PC-3 (cell line): Measurements from ENCODE around the gene CCDC126. TPM values are rescaled to one million over a fixed set of nuclear protein-coding genes. Genes with fewer than 3 reads are reported as not detected.

ENCODE experiments used
- ATAC-seq: fragments of 200-7000 bp; cut with Tn5 transposase; 2 replicates; pipeline ENCODE4 v1.9.1; 2020; ENCODE audit warnings: mild to moderate bottlenecking, moderate library complexity
- BruUV-seq: library from RNA; stranded (reverse); fragments of 400-500 nt; replicated peaks from 2 replicates; lab custom pipeline; 2021; lab: Mats Ljungman, UMichigan
- CTCF ChIA-PET: fragments of 300-600 bp; sonication (Branson Sonifier 250); formaldehyde crosslinking; loops from one replicate; lab custom pipeline; 2022; ENCODE audit warnings: antibody characterized with exemption; lab: Charles Lee
- POLR2A ChIA-PET: fragments of 300-600 bp; sonication (Branson Sonifier 250); formaldehyde crosslinking; loops from one replicate; lab custom pipeline; 2022; ENCODE audit warnings: antibody characterized with exemption; ENCODE audit not compliant: unreplicated experiment; lab: Charles Lee
- DNase-seq: peaks from one replicate; pipeline ENCODE4 v3.0.0-alpha.2; 2015
- H2AFZ ChIP-seq: fragments of 300-600 bp; sonication (generic); 2 replicates; pipeline ENCODE4 v1.6.0; 2016; ENCODE audit warnings: antibody characterized with exemption, low read length
- H3F3A ChIP-seq: fragments of 300-600 bp; sonication (generic); one replicate; pipeline ENCODE4 v1.6.0; 2017; ENCODE audit warnings: antibody characterized with exemption, low read length, control low read depth, mild to moderate bottlenecking; ENCODE audit not compliant: unreplicated experiment
- H3K27ac ChIP-seq: fragments of 300-600 bp; sonication (generic); 2 replicates; pipeline ENCODE4 v1.5.1; 2016; ENCODE audit warnings: mild to moderate bottlenecking, low read length
- H3K27me3 ChIP-seq: fragments of 300-600 bp; sonication (generic); 2 replicates; pipeline ENCODE4 v1.6.1; 2016; ENCODE audit warnings: low read length, mixed read lengths
- H3K36me3 ChIP-seq: fragments of 300-600 bp; sonication (generic); 2 replicates; pipeline ENCODE4 v1.6.1; 2016; ENCODE audit warnings: low read depth, mixed run types, low read length, mixed read lengths
- H3K4me1 ChIP-seq: fragments of 300-600 bp; sonication (generic); 2 replicates; pipeline ENCODE4 v1.5.1; 2016; ENCODE audit warnings: low read length; ENCODE audit not compliant: insufficient read depth
- H3K4me2 ChIP-seq: fragments of 300-600 bp; sonication (generic); 2 replicates; pipeline ENCODE4 v1.6.0; 2016; ENCODE audit warnings: low read length
- H3K4me3 ChIP-seq: fragments of 300-600 bp; sonication (generic); 2 replicates; pipeline ENCODE4 v1.5.1; 2016; ENCODE audit warnings: mild to moderate bottlenecking, low read length, mixed read lengths
- H3K79me2 ChIP-seq: fragments of 300-600 bp; sonication (generic); 2 replicates; pipeline ENCODE4 v1.6.1; 2017; ENCODE audit warnings: low read length, mixed read lengths
- H3K9ac ChIP-seq: fragments of 300-600 bp; sonication (generic); 2 replicates; pipeline ENCODE4 v1.6.0; 2016; ENCODE audit warnings: mild to moderate bottlenecking, low read length
- H3K9me2 ChIP-seq: fragments of 300-600 bp; sonication (generic); replicated peaks from 2 replicates; pipeline ENCODE4 v1.6.1; 2016; ENCODE audit warnings: mixed run types, low read length, mixed read lengths
- H3K9me3 ChIP-seq: fragments of 300-600 bp; sonication (generic); 2 replicates; pipeline ENCODE4 v1.6.1; 2016; ENCODE audit warnings: low read length, mixed read lengths
- H4K20me1 ChIP-seq: fragments of 300-600 bp; sonication (generic); 2 replicates; pipeline ENCODE4 v1.6.1; 2016; ENCODE audit warnings: low read length, mixed read lengths
- CTCF ChIP-seq: fragments of 300-600 bp; sonication (generic); conservative IDR thresholded peaks from 2 replicates; pipeline ENCODE4 v1.5.1; 2017; ENCODE audit warnings: antibody characterized with exemption, low read depth, mild to moderate bottlenecking, low read length
- EZH2 ChIP-seq: fragments of 300-600 bp; sonication (generic); IDR thresholded peaks from one replicate; pipeline ENCODE4 v1.6.1; 2017; ENCODE audit warnings: antibody characterized with exemption, mild to moderate bottlenecking, low read length; ENCODE audit not compliant: unreplicated experiment
- EZH2phosphoT487 ChIP-seq: fragments of 300-600 bp; sonication (generic); IDR thresholded peaks from 2 replicates; pipeline ENCODE4 v1.6.1; 2018; ENCODE audit warnings: mild to moderate bottlenecking, antibody characterized with exemption, low read length, borderline replicate concordance
- intact Hi-C: fragments of 100-400 bp; cut with micrococcal nuclease; formaldehyde crosslinking; loops from 2 replicates; pipeline ENCODE4 v1.9.0; 2023
- total RNA-seq: library from RNA; depleted of rRNA; stranded (reverse); fragments of >200 nt; gene quantifications from 2 replicates; pipeline ENCODE4 v1.2.3, GENCODE V29; 2014

Gene CCDC126
- total RNA-seq, 1 experiment from 2014 or later: 3.2 TPM

DNA sequence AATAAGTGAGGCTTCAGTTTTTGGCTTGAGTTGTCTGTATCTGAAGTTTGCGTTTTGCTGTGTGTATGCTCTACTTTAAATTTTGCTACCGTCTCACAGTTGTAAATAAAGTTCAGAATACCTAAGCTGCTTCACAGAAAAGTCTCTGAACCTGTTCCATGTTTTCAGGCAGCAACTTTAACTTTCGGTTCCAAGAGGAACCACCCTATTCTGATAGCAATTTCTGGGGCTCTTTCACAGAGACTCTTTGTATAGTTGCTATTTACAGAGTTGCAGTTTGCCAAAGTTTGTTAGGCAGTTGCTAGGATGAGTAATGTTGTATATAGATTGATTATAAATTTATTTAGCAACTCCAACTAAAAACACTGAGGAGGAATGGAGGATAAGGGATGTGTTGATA, 88.5 kb downstream of the CCDC126 start:
- Histone ChIP-seq H3K9me3 (no peaks in the 10 kb centered on the region), H2AFZ (no peak overlapping the region), H3K4me3 (no peak overlapping the region), H3K9ac (no peak overlapping the region), H3K4me2 (no peak overlapping the region; the same call in 1 of the 2 replicates), H3F3A (no peaks in the 10 kb centered on the region), H3K36me3 (no peaks in the 10 kb centered on the region), H3K4me1 (peaks cover 6% of the 10 kb centered on the region; the same call in 1 of the 2 replicates), H4K20me1 (no peaks in the 10 kb centered on the region), H3K9me2 (no peaks in the 10 kb centered on the region), H3K79me2 (no peaks in the 10 kb centered on the region), H3K27me3 (no peaks in the 10 kb centered on the region), H3K27ac (no peak overlapping the region; the same call in 1 of the 2 replicates)
- ChIA-PET CTCF (no interaction called here), POLR2A (no interaction called here)
- intact Hi-C loops: no loop called here
- no TSS peak for BruUV-seq
- ATAC-seq (peak; percentile 82), DNase-seq (peak; percentile 35)
- TF ChIP-seq EZH2phosphoT487 (no peak), EZH2 (no peak), CTCF (no peak)

DNA sequence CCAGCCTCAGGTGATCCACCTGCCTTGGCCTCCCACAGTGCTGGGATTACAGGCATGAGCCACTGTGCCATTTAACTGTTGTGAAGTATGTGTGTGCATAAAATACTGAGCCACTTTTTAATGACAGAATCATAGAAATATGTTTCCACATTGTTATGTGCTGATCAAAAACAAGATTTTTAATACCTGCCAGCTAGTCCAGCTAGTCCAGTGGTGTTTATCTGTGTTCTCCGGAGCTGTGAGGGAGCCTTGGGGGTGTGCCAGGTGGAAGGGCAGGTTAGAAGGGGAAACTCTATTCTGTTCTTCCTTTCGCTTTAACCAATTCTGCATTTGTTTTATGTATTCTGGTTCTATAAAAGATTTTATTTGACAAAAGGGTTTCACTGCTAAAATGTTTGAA, 89.8 kb downstream of the CCDC126 start:
- intact Hi-C loops: no loop called here
- no peaks in the 10 kb centered on the region for H3K79me2 ChIP-seq
- peaks cover 6% of the 10 kb centered on the region; the same call in 1 of the 2 replicates for H3K4me1 ChIP-seq
- H3F3A ChIP-seq: no peaks in the 10 kb centered on the region
- POLR2A ChIA-PET: interaction anchor here (0.6 kb wide), 1 partner anchor 423 kb away, joined by 7 read pairs; no protein-coding TSS in a partner anchor
- no peaks in the 10 kb centered on the region for H3K9me3 ChIP-seq
- H4K20me1 ChIP-seq: no peaks in the 10 kb centered on the region
- no peak overlapping the region for H3K9ac ChIP-seq
- DNase-seq: peak; percentile 38
- H2AFZ ChIP-seq: no peak overlapping the region
- H3K27me3 ChIP-seq: no peaks in the 10 kb centered on the region
- no peak overlapping the region for H3K27ac ChIP-seq
- TF ChIP-seq EZH2 (no peak), CTCF (no peak), EZH2phosphoT487 (no peak)
- no TSS peak for BruUV-seq
- H3K36me3 ChIP-seq: no peaks in the 10 kb centered on the region
- H3K9me2 ChIP-seq: no peaks in the 10 kb centered on the region
- CTCF ChIA-PET: no interaction called here
- no peak overlapping the region for H3K4me2 ChIP-seq
- no peak overlapping the region for H3K4me3 ChIP-seq
- ATAC-seq: peak; percentile 26; the same call in 1 of the 2 replicates

GRCh38 chr7:23689165-23689564, 92.0 kb downstream of the CCDC126 start:
- H2AFZ ChIP-seq: no peak overlapping the region
- intact Hi-C loops: no loop called here
- H3K79me2 ChIP-seq: no peaks in the 10 kb centered on the region
- H3K9me3 ChIP-seq: no peaks in the 10 kb centered on the region
- no peak for ATAC-seq
- H3K9me2 ChIP-seq: no peaks in the 10 kb centered on the region
- H3K27me3 ChIP-seq: no peaks in the 10 kb centered on the region
- H3F3A ChIP-seq: no peaks in the 10 kb centered on the region
- H3K4me3 ChIP-seq: no peak overlapping the region
- no peaks in the 10 kb centered on the region for H4K20me1 ChIP-seq
- no peaks in the 10 kb centered on the region for H3K36me3 ChIP-seq
- H3K27ac ChIP-seq: no peak overlapping the region
- TF ChIP-seq EZH2phosphoT487 (no peak), CTCF (no peak), EZH2 (no peak)
- no peak overlapping the region for H3K9ac ChIP-seq
- H3K4me2 ChIP-seq: no peak overlapping the region
- CTCF ChIA-PET: no interaction called here
- POLR2A ChIA-PET: no interaction called here
- DNase-seq: no peak
- no TSS peak for BruUV-seq
- peaks cover 6% of the 10 kb centered on the region; the same call in 1 of the 2 replicates for H3K4me1 ChIP-seq
